Measurements from ENCODE around the gene EPAS1.

DNA sequence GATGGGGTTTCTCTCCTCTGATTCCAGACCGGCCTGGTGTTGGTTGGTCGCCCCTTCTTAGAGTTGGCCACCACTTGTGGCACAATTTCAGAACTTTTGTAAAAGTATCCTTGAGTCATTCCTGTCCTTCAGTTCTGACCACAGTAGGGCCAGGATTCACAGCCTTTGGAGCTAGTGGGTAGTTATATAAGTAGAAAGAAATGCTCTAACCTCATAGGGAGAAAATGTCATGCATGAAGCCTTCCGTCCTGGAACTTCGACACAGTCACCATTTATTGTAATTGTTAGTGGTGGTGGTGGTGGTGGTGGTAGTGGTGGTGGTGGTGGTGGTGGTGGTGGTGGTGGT, 65.4 kb downstream of the EPAS1 start:
- TF ChIP-seq POLR2A (IDR thresholded peaks at IDR 0.05) (no peak), CTCF (IDR thresholded peaks at IDR 0.05) (no peak)
